Transverse colon (tissue), 4 donors: ENCODE results near the gene WNK2. TPM values are rescaled to one million over a fixed set of nuclear protein-coding genes. Genes with fewer than 3 reads are reported as not detected.
"Not testable (repeated sequence)": the region's sequence is repeated elsewhere in the genome, so short reads cannot be mapped to it uniquely, and the experiment has no call there.

Source experiments
- DNase-seq: peaks from one replicate; pipeline ENCODE4 v3.0.0-alpha.2; 2019
- H3K27ac ChIP-seq, 4 donors: fragments of 200-600 bp; sonication (generic); 2 replicates each; pipeline ENCODE4 v1.5.1; 2016 to 2018; ENCODE audit warnings: inconsistent platforms in 4 of 4
- H3K27me3 ChIP-seq: fragments of 200-600 bp; sonication (generic); 2 replicates; pipeline ENCODE4 v1.5.1; 2017; ENCODE audit warnings: inconsistent platforms
- H3K36me3 ChIP-seq, 4 donors: fragments of 200-600 bp; sonication (generic); 2 replicates each; pipeline ENCODE4 v1.5.1; 2017 to 2019; ENCODE audit warnings: inconsistent platforms in 4 of 4
- H3K4me1 ChIP-seq, 4 donors: fragments of 200-600 bp; sonication (generic); 2 replicates each; pipeline ENCODE4 v1.5.1; 2017 to 2020; ENCODE audit warnings: inconsistent platforms in 4 of 4
- H3K4me3 ChIP-seq, 4 donors: fragments of 200-600 bp; sonication (generic); 1 replicate in 1 of 4; 2 replicates in 3 of 4; pipeline versions ENCODE4 v1.5.1 to v1.6.1; 2017 to 2019; ENCODE audit warnings: inconsistent platforms in 4 of 4
- H3K9me3 ChIP-seq, 2 donors: fragments of 200-600 bp; sonication (generic); 2 replicates each; pipeline ENCODE4 v1.5.1; 2017 to 2019; ENCODE audit warnings: inconsistent platforms in 2 of 2
- EP300 ChIP-seq: sonication (generic); formaldehyde crosslinking; IDR thresholded peaks from one replicate; pipeline ENCODE4 v1.6.1; 2017; ENCODE audit warnings: antibody characterized with exemption, low read depth
- POLR2A ChIP-seq: fragments of 450-650 bp; IDR thresholded peaks from one replicate; pipeline ENCODE4 v1.6.1; 2016; ENCODE audit warnings: antibody characterized with exemption, mild to moderate bottlenecking, moderate library complexity
- POLR2AphosphoS5 ChIP-seq, 3 donors: sonication (generic); formaldehyde crosslinking; IDR thresholded peaks; one replicate each; pipeline ENCODE4 v1.6.1; 2016; ENCODE audit warnings: antibody characterized with exemption in 3 of 3
- WGBS, 2 donors: methylation state at CpG; one replicate each; pipeline ENCODE4 v1.1.5; 2018; ENCODE audit warnings: low coverage in 1 of 2; 5-methylcytosine and 5-hydroxymethylcytosine counted together
- in situ Hi-C, 4 donors: fragments of 200-750 bp; cut with MboI; loops; one replicate each; pipeline versions ENCODE4 v1.15.0 to v1.15.1; 2017; ENCODE audit warnings: low sequenced_read_pairs in 3 of 4, low pct_ligation_motif_present in 1 of 4, low pct_unique_long_range_greater_than_20kb in 1 of 4
- intact Hi-C: fragments of 100-400 bp; cut with DNase I; formaldehyde crosslinking; loops from one replicate; pipeline ENCODE4 v1.15.1; 2023; ENCODE audit warnings: low total_unique reads
- total RNA-seq, 4 donors: library from RNA; depleted of rRNA; stranded (reverse); fragments of >200 nt; gene quantifications; one replicate each; pipeline ENCODE4 v1.1.0, GENCODE V29; 2016
- TF ChIP-seq, protein P1 (sequence below), 5 experiments: fragments of 200-600 bp in 3 of 5; fragments of 450-650 bp in 2 of 5; sonication (generic) in 3 of 5; IDR thresholded peaks; 1 replicate in 2 of 5; 2 replicates in 3 of 5; pipeline ENCODE4 v1.5.1; 2016 to 2017; ENCODE audit warnings: antibody characterized with exemption in 5 of 5, inconsistent platforms in 3 of 5, mild to moderate bottlenecking in 2 of 5, moderate library complexity in 1 of 5

The WNK2 gene
- total RNA-seq, 4 donors from 2014 or later = 133 to 618 (median 157) TPM

DNA sequence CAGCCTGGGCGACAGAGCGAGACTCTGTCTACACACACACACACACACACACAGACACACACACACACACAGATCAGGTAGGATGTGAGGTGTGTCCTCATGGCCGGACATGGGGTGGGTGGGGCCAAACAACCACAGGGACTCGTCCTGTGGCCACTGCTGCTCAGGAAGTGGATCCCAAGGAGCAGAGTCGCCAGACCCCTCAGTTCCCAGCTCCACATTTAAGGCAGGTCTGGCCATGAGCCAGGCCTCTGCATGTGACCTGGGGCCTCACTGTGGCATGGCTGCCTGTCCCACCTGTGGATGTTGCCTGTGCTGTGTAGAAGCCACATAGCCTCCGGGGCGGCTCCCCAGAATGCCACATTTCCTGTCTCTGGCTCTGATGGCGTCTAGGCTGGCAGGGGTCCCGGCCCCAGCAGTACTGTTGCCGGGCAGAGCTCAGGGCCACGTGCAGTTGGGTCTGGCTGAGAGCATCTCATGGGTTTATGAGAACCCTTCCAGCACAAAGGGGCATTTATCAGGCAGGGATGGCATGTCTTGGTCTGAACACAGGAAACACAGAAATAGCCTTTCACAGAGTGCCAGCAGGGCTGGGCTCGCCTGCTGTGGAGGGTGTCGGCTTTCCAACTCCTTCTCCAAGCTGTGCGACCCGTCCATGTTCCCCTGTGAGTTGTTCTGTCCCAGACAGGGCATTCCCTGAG is 40.0 kb upstream of the WNK2 start:
- peak; percentile 42 for DNase-seq
- Histone ChIP-seq H3K4me1 (peaks cover 4 to 13% (median 6%) of the 10 kb centered on the region in 4 donors), H3K36me3 (no peaks in the 10 kb centered on the region), H3K27me3 (no peaks in the 10 kb centered on the region), H3K27ac (peak overlapping the region in 2 of 4 donors; percentile 36 to 41), H3K4me3 (no peak overlapping the region), H3K9me3 (no peaks in the 10 kb centered on the region)
- intact Hi-C loops = no loop called here
- WGBS, 2 donors = 28 to 41% methylated on average over 5 to 12 of the region's 15 CpGs
- no peak for TF ChIP-seq EP300
- no peak for TF ChIP-seq POLR2AphosphoS5 (IDR thresholded peaks at IDR 0.05)
- peak; percentile 16 for TF ChIP-seq POLR2A
- TF ChIP-seq, protein P1, sequence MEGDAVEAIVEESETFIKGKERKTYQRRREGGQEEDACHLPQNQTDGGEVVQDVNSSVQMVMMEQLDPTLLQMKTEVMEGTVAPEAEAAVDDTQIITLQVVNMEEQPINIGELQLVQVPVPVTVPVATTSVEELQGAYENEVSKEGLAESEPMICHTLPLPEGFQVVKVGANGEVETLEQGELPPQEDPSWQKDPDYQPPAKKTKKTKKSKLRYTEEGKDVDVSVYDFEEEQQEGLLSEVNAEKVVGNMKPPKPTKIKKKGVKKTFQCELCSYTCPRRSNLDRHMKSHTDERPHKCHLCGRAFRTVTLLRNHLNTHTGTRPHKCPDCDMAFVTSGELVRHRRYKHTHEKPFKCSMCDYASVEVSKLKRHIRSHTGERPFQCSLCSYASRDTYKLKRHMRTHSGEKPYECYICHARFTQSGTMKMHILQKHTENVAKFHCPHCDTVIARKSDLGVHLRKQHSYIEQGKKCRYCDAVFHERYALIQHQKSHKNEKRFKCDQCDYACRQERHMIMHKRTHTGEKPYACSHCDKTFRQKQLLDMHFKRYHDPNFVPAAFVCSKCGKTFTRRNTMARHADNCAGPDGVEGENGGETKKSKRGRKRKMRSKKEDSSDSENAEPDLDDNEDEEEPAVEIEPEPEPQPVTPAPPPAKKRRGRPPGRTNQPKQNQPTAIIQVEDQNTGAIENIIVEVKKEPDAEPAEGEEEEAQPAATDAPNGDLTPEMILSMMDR (IDR thresholded peaks at IDR 0.05) = no peak
- in situ Hi-C loops = no loop called here

DNA sequence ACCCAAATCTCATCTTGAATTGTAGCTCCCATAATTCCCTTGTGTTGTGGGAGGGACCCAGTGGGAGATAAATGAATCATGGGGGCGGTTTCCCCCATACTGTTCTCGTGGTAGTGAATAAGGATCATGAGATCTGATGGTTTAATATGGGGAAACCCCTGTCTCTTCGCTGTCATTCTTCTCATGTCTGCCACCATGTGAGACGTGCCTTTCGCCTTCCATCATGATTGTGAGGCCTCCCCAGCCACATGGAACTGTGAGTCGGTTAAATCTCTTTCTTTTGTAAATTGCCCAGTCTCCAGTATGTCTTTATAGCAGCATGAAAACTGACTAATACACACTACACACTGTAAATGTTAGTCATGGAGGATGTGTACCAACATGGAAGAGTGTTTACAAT is 37.2 kb upstream of the WNK2 start:
- H3K27me3 ChIP-seq, H3K27ac ChIP-seq, H3K36me3 ChIP-seq, in situ Hi-C loops, DNase-seq, intact Hi-C loops, H3K9me3 ChIP-seq, H3K4me3 ChIP-seq: not testable (repeated sequence)
- 63 to 78% methylated on average over 6 of the region's 6 CpGs for WGBS, 2 donors
- peaks cover 4 to 13% (median 6%) of the 10 kb centered on the region in 4 donors for H3K4me1 ChIP-seq

DNA sequence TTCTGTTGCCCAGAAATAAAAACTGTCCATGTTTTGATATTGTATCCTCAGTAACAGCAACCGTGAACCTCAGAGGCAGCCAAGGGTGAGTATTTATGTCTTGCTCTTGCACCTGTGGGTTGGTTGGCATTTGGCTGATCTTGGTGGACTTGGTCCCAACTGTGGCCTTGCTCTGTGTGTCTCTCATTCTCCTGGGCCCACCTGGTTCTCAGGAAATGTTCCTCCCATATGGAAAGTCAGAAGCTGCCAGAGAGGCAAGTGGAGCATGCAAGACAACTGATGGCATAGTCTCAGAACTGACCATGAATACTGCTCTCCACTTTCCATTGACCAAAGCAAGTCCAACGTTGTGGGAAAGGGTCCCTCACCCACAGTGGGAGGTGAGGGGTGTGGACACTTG is 36.3 kb upstream of the WNK2 start:
- intact Hi-C loops (no loop called here), in situ Hi-C loops (no loop called here)
- H3K27ac ChIP-seq = no peak overlapping the region
- WGBS, 2 donors = 73 to 90% methylated on average over 2 of the region's 2 CpGs
- no peaks in the 10 kb centered on the region for H3K9me3 ChIP-seq
- H3K4me1 ChIP-seq = peaks cover 4 to 13% (median 6%) of the 10 kb centered on the region in 4 donors
- TF ChIP-seq POLR2A (no peak), EP300 (no peak), POLR2AphosphoS5 (IDR thresholded peaks at IDR 0.05) (no peak)
- TF ChIP-seq, protein P1 (IDR thresholded peaks at IDR 0.05) = no peak
- H3K36me3 ChIP-seq = no peaks in the 10 kb centered on the region
- H3K4me3 ChIP-seq = no peak overlapping the region
- DNase-seq = no peak
- no peaks in the 10 kb centered on the region for H3K27me3 ChIP-seq

DNA sequence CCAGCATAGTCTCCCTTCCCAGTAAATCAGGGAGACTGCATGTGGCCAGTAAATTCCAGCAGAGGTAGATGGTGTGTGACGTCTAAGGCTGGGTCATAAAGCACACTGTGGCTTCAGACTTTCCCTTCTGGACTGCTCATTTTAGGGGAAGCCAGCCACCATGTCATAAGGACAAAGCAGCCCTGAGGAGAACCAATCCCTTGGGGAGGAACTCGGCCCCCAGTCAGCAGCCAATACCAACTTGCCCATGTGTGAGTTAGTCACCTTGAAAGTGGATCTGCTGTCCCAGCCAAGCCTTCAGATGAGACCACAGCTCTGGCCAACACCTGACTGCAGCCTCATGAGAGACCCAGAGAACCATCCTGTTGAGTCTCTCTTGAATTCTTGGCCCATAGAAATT is 35.2 kb upstream of the WNK2 start:
- H3K4me1 ChIP-seq = peaks cover 4 to 12% (median 6%) of the 10 kb centered on the region in 4 donors
- no peaks in the 10 kb centered on the region for H3K9me3 ChIP-seq
- TF ChIP-seq, protein P1 (IDR thresholded peaks at IDR 0.05) = no peak
- TF ChIP-seq EP300 (no peak), POLR2AphosphoS5 (IDR thresholded peaks at IDR 0.05) (no peak), POLR2A (no peak)
- H3K27ac ChIP-seq = no peak overlapping the region
- no peaks in the 10 kb centered on the region for H3K36me3 ChIP-seq
- no peak overlapping the region for H3K4me3 ChIP-seq
- intact Hi-C loops (no loop called here), in situ Hi-C loops (no loop called here)
- DNase-seq = no peak
- no peaks in the 10 kb centered on the region for H3K27me3 ChIP-seq
- WGBS, 2 donors = 86% methylated on average over 2 of the region's 2 CpGs; no CpG with 5 or more reads in 1 of the 2 donors

DNA sequence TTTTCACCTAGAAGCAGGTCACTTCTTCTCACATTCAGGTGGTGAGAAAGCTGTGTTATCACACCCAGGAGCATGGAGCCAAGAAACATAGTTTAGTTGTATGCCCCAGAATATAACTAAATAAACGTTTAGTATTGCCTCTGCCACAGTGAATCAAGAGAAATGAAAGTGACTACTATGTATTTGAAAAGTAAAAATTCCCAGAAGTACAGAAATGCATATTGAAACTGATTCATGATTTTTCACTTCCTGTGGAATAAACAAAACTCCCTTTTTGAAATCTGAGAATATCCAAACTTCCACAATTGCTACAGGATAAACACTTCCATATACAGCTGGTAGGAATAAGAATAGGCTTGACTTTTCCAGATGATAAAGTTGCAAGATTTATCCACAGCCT is 34.6 kb upstream of the WNK2 start:
- 4 to 29% methylated on average over 1 of the region's 1 CpG for WGBS, 2 donors
- Histone ChIP-seq H3K36me3 (no peaks in the 10 kb centered on the region), H3K4me1 (peaks cover 0 to 6% (median under 1%) of the 10 kb centered on the region in 4 donors), H3K27ac (no peak overlapping the region), H3K4me3 (no peak overlapping the region), H3K27me3 (no peaks in the 10 kb centered on the region), H3K9me3 (no peaks in the 10 kb centered on the region)
- in situ Hi-C loops = no loop called here
- TF ChIP-seq, protein P1 (IDR thresholded peaks at IDR 0.05) = no peak
- TF ChIP-seq POLR2AphosphoS5 (IDR thresholded peaks at IDR 0.05) = no peak
- TF ChIP-seq EP300 = no peak
- no peak for TF ChIP-seq POLR2A
- intact Hi-C loops = no loop called here
- DNase-seq = no peak
